ENCODE results near the gene LDHD. TPM values are rescaled to one million over a fixed set of nuclear protein-coding genes. Genes with fewer than 3 reads are reported as not detected.

Gene LDHD
- total RNA-seq, 1 donor from 2014 or later, result 0.16 TPM

DNA sequence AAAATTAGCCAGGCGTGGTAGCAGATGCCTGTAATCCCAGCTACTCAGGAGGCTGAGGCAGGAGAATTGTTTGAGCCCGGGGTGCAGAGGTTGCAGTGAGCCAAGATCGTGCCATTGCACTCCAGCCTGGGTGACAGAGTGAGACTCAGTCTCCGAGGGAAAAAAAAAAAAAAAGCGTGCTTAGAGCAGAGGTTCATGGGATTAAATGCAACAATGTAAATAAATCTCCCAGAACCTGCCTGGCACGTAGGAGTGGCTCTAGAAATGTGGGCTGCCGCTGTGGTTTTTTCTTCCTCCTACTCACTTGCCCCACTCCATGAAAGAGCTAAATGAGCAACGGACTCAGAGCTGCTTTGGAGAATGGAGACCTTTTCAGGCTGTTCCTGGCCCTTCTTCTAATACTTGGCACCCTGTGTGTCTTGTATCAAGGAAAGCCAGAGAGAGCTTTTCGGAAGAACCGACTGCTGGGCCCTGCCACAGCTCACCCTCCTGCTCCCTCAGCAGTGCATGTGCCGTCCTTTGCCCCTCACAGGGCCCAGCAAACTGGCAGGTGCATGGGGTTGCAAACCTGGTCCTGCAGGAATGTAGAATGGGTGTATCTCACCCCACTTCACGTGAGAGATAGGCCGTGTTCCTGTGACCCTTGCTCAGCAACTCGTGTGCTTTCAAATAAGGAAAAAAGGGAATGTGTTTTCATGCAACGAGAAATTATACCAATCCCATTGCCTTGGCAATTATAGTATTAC is 52.0 kb downstream of the LDHD start:
- intact Hi-C loops (cut with micrococcal nuclease), result loop anchor here (1.0 to 5.0 kb wide), 3 partner anchors 11 to 52 kb away; no protein-coding TSS in a partner anchor

DNA sequence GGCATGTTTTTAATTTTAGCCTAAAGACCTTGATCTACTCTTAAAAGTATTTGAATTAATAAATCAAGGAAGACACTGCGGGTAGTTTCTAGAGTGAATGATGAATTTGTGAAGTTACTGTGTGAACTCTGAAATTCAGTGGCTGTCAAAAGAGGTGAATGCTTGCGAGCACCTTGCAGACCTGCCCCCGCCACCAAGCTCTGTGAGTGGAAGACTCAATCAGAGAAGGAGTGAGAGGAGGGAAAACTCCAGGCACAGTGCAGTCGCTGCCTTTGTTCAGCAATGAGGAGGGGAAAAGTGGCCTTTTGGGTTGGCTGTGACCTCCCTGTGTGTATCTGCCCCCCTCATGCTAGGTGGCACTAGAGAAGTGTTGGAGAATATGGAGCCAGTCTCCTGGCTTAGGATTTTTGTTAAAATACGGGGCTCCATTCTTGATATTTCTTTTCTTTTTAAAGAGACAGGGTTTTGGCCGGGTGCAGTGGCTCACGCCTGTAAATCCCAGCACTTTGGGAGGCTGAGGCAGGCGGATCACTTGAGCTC is 53.0 kb downstream of the LDHD start:
- intact Hi-C loops (cut with micrococcal nuclease), result loop anchor here (5.0 kb wide), 2 partner anchors 34 to 51 kb away; no protein-coding TSS in a partner anchor

DNA sequence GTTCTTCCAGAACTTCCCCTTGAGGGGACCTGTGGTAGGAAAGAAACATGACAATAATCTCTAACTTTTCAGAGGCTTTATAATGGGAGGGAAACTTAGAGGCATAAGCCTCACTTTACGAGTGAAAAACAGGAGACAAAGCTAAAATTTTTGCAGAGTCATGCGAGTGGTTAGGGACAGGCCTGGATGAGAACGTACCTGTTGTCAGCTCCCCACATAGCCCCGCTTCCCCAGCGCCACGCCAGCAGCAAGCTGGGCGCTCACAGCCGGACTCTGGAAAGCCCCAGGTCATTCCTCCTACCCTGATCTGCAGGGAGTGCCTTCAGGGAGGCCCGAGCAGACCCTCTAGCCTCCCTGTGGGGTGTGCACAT is 53.6 kb downstream of the LDHD start:
- intact Hi-C loops (cut with micrococcal nuclease), result loop anchor here (5.0 kb wide), 2 partner anchors 34 to 51 kb away; no protein-coding TSS in a partner anchor

DNA sequence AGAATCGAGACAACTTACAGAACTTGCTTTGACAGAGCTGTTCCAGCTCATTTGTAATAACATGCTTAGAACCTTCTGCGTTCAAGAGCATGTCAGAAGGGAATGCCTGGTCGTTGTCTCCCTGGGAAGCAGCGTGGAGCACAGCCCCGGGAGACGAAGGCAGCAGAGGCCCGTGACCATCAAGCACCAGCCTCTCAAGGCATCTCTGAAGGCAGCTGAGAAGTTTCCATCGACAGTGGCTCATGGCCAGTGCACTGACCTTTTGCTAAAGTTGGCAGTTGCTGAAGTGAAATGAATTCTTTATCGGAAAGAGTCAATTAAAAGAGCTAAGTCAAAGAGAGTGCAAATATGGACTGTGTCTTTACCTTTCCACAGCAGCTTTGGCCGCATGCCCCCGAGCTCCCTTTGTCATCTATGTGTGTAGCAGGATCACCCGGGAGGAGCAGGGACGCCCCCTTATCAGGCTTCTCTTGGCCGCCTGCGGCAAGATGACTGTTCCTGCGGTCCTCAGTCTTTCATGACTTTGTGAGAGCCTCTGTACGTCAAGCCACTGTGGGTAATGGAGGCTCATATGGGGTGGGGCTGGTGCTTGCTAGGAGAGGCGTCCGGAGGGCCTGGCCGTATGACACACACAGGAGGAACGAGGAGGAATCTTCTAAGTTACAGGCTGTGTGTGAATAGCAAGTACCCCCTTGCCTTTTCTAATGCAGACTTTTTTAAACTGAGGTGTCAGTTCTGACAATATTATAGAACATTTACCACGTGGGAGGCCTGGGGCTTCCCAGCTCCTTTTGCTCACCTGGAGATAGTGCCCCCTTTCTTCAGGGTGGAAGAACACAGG is 54.2 kb downstream of the LDHD start:
- intact Hi-C loops (cut with micrococcal nuclease), result loop anchor here (5.0 kb wide), 2 partner anchors 35 to 50 kb away; no protein-coding TSS in a partner anchor

Other genes with a start within 250 kb of the LDHD start
- 63.9 and 65.8 TPM in 2 replicates for gene WDR59, start 131.7 kb downstream of the LDHD start, total RNA-seq
- 17.3 and 17.6 TPM in 2 replicates for gene ZNRF1, start 117.8 kb downstream of the LDHD start, total RNA-seq
- gene ZFP1, start 31.7 kb upstream of the LDHD start, total RNA-seq, result 11.4 and 11.7 TPM in 2 replicates
- not detected in 2 replicates for gene CTRB2, start 90.4 kb upstream of the LDHD start, total RNA-seq
- gene CTRB1, start 102.2 kb upstream of the LDHD start, total RNA-seq, result not detected in 2 replicates
- gene BCAR1, start 134.8 kb upstream of the LDHD start, total RNA-seq, result not detected in 2 replicates